C4-2B (cell line): Measurements from ENCODE around the gene CDRT4.

Experiments used
- ZFX ChIP-seq: fragments of 450-650 bp; IDR thresholded peaks from 2 replicates; pipeline ENCODE4 v1.6.1; 2017
- TF ChIP-seq, protein P1 (sequence below): fragments of 450-650 bp; conservative IDR thresholded peaks from 2 replicates; pipeline ENCODE4 v1.5.1; 2017; ENCODE audit warnings: mild to moderate bottlenecking

GRCh38 chr17:15496735-15497670 lies 29.6 kb upstream of the CDRT4 start:
- TF ChIP-seq, protein P1, sequence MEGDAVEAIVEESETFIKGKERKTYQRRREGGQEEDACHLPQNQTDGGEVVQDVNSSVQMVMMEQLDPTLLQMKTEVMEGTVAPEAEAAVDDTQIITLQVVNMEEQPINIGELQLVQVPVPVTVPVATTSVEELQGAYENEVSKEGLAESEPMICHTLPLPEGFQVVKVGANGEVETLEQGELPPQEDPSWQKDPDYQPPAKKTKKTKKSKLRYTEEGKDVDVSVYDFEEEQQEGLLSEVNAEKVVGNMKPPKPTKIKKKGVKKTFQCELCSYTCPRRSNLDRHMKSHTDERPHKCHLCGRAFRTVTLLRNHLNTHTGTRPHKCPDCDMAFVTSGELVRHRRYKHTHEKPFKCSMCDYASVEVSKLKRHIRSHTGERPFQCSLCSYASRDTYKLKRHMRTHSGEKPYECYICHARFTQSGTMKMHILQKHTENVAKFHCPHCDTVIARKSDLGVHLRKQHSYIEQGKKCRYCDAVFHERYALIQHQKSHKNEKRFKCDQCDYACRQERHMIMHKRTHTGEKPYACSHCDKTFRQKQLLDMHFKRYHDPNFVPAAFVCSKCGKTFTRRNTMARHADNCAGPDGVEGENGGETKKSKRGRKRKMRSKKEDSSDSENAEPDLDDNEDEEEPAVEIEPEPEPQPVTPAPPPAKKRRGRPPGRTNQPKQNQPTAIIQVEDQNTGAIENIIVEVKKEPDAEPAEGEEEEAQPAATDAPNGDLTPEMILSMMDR = no peak
- TF ChIP-seq ZFX = no peak
